GM19099 (cell line): ENCODE results near the gene IGSF3.

Source experiments
- POLR2A ChIP-seq: IDR thresholded peaks from 3 replicates; pipeline ENCODE4 v1.6.1; 2011; ENCODE audit warnings: low read depth; ENCODE audit not compliant: insufficient read length; ENCODE audit errors: extremely low read depth

The IGSF3 gene

DNA sequence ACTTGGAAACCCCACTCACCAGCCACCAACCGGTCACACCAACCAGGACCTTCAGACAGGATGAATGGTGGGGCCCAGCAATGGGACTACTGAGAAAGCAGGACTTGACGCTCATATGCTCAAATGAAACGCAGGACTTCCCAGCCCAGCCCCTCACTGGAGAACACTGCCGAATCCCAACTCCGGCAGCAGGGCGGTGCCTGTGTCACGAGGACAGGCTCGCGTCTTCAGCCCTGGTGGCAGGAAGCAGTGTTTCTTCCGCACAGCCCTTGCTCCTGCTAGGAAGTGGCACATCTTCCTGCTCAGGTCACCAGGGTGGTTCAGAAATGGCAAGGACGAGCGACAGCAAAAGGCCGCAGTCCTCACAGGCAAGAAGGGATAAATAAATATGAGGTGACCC lies 135.6 kb downstream of the IGSF3 start:
- TF ChIP-seq POLR2A, result no peak

DNA sequence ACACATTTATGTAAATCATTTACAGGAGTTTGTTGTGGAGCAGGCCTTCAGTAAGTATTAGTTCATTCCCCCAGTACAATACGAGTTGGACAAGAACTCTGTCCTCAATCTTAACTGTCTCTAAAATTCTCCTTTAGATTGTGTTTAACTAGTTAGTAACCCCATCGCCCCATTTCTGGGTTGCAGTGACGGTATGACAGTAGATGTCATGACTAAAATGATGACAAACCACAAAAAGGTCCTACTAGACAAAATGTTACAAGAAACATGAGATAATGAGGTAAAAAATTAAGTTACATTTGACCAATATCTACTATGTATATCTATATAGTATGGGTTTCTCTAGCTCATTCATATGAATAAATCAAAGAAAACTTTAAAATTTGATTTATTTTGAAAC lies 137.9 kb downstream of the IGSF3 start:
- TF ChIP-seq POLR2A, result no peak

DNA sequence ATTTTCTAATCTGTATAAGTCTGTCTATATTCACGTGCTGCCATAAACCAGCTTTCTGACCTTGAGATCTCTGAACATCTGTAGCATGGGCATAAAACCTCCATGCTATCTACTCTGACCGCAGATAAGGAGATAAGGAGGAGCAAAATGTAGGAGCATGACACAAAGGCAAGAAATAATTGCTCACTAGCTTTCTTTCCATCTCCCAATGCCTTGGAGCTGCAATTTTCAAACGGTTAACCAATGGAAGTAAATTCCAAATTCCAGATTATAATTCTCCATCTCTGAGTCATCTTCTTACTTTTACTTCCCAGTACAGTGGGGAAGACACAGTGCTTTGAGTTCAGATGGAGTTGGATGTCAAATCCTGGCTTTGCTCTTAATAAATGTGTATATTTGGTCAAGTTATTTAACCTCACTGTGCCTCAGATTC lies 138.3 kb downstream of the IGSF3 start:
- TF ChIP-seq POLR2A, result no peak

DNA sequence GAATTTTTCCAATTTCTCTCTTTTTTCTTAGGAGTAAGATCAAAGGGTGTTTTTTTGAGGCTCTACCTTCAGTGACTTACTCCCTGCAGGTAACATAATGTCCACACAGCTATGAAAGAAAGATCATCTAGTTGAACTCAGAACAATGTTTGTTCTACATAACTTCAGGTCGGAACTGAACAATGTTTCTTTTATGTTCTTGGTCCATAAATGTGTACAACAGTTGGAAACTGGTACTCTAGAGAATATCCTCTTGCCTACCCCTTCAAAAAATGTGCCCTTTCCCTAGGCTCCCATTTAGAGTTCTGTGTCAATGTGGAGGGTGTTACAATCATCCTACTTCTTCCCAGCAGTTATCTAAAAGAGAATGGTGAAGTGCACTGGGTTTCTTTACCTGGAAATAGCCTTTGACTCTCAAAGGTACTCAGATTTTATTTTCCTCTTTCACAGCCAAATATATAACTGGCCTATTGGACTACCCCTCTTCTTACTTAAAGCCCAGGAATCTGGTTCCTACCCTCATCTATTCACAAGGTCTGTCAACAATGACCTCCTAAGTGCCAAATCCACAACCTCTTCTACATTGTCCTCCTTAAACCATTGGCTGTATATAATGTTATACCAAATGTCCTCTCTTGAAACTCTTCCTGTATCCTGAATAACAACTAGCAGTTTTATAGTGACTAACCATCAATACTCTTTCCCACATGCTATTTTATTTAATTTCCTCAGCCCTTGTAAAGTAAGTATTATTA lies 139.0 kb downstream of the IGSF3 start:
- TF ChIP-seq POLR2A, result no peak

- peak; percentile 16 for TF ChIP-seq POLR2A
Observed at GRCh38 chr1:116525440-116525839, 142.1 kb downstream of the IGSF3 start.
